HG03469 (cell line): Measurements from ENCODE around the gene FAM98C.
"Not testable (repeated sequence)": the region's sequence is repeated elsewhere in the genome, so short reads cannot be mapped to it uniquely, and the experiment has no call there.

Source experiments
- ATAC-seq: cut with Tn5 transposase; IDR thresholded peaks from one replicate; pipeline ENCODE4 v1.9.1; 2021; ENCODE audit warnings: mild to moderate bottlenecking, moderate library complexity, moderate number of reproducible peaks; ENCODE audit not compliant: unreplicated experiment

FAM98C gene

DNA sequence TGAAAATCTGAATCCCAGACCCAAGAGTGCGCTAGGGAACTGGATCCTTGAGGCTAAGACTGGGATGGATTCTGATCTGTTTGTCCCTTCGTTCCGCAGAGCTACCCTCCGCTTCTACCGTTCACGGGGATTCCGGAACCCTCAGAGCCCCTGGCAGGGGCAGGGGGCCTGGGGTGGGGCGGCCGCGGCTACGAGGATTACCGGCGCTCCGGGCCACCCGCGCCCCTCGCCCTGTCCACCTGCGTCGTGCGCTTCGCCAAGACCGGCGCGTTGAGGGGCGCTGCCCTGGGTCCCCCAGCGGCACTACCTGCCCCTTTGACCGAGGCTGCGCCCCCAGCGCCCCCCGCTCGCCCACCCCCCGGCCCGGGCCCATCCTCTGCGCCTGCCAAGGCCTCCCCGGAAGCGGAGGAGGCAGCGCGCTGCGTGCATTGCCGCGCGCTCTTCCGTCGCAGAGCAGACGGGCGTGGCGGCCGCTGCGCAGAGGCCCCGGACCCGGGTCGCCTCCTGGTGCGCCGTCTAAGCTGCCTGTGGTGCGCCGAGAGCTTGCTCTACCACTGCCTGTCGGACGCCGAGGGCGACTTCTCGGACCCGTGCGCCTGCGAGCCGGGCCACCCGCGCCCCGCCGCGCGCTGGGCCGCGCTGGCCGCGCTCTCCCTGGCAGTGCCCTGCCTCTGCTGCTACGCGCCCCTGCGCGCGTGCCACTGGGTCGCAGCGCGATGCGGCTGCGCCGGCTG lies 7.3 kb upstream of the FAM98C start:
- ATAC-seq: no peak

GRCh38 chr19:38399081-38399480 lies 3.8 kb upstream of the FAM98C start:
- no peak for ATAC-seq

- ATAC-seq: no peak
Observed at GRCh38 chr19:38399537-38399936, 3.4 kb upstream of the FAM98C start.

DNA sequence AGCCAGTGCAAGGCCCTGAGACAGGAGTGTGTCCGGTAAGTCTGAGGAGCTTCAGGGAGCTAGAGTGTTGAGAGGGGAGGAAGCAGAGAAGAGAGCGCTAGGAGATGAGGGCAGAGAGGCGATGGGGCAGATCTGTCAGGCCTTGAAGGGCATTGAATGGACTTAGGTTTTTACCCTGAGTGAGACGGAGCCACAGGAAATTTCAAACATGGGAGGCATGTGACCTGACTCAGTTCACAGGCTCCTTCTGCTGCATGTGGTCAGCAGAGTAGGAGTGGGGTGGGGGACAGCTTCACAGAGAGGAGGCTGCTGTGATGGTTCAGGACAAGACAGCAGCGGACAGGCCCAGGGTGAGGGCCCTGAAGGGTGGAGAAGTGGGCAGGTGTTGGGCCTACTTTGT lies 2.5 kb upstream of the FAM98C start:
- no peak for ATAC-seq

GRCh38 chr19:38401148-38401547 lies 1.7 kb upstream of the FAM98C start:
- no peak for ATAC-seq

- ATAC-seq: no peak
Observed at GRCh38 chr19:38402623-38402966, 298 bp upstream of the FAM98C start.

- ATAC-seq: no peak
Observed at GRCh38 chr19:38404858-38405257, 2.0 kb downstream of the FAM98C start.

DNA sequence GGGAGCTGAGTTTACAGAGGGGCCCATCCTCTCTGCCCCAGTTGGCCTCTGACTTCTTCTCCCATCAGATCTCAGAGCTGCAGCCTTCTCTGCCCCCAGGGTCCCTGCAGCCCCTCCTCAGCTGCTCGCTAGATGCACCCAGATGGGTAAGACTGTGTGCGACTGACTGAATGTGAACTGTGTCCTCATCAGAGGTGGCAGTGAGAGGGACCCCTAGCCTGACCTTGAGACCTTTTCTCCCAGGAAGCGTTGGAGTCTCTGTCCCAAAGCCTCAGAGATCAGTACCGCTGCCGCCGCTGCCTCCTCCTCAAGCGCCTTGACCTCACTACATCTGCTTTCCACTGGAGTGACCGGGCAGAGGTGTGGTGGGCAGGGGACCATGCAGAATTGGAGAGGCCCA lies 2.4 kb downstream of the FAM98C start:
- no peak for ATAC-seq

- no peak for ATAC-seq
Observed at GRCh38 chr19:38409631-38410133, 6.8 kb downstream of the FAM98C start.

- not testable (repeated sequence) for ATAC-seq
Observed at GRCh38 chr19:38410407-38410806, 7.5 kb downstream of the FAM98C start.

GRCh38 chr19:38411041-38411712 lies 8.3 kb downstream of the FAM98C start:
- ATAC-seq: no peak

GRCh38 chr19:38411898-38412297 lies 9.0 kb downstream of the FAM98C start:
- ATAC-seq: not testable (repeated sequence)

- ATAC-seq: no peak
Observed at GRCh38 chr19:38412491-38412890, 9.6 kb downstream of the FAM98C start.

DNA sequence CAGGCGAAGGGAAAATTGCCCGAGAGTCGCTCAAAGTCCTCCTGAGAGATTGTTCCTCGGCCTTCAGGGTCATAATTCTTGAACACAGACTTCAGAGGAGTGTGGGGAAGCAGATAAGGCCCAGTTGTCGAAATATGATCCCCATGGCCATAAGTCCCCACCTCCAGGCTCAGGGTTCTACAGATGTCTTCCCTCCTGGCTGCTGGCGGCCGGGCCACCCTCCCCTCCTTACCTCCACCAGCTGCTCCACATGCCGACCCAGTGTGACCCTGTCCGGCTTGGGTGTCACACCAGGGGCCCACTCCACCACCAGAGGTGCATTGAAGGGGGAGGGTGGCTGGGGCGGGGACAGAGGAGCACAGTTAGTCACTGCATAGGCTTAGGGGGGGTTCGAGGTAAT lies 10.1 kb downstream of the FAM98C start:
- ATAC-seq: no peak

DNA sequence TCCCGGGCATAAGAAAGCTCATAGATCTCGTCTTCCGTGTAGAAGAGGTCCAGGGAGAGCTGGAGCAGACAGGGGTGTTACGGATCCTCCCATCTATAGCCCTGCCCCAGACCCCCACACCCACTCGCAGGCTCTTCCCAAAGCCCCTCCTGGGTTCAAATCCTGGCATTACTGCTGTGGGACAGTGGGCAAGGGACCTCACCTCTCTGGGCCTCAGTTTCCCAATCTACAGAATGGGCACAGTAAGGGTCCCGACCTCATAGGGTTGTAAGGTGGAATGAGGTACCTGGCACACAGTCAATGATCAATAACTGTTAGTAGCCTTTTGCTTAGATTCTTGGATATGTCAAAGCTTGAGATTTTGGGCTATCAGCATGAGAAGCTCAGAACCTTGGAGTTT lies 10.5 kb downstream of the FAM98C start:
- ATAC-seq: no peak

DNA sequence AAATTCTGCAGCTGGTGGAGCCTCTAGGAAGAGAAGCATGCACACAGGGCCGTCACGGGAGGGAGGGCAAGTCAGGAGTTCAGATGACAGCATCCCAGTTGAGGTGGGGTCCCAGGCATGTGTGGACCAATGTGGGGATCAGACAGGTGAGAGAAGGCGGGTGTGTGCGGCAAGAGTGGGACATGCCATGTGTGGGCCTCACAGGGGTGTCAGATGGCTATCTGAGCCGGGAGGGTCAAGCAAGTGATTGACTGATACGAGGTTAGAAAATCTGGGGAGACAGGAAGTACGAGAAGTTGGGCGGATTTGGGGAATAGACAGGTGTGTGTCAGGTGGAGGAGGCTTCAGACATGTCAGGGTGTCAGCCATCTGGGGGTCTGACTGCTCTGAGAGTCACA lies 14.3 kb downstream of the FAM98C start:
- ATAC-seq: no peak

DNA sequence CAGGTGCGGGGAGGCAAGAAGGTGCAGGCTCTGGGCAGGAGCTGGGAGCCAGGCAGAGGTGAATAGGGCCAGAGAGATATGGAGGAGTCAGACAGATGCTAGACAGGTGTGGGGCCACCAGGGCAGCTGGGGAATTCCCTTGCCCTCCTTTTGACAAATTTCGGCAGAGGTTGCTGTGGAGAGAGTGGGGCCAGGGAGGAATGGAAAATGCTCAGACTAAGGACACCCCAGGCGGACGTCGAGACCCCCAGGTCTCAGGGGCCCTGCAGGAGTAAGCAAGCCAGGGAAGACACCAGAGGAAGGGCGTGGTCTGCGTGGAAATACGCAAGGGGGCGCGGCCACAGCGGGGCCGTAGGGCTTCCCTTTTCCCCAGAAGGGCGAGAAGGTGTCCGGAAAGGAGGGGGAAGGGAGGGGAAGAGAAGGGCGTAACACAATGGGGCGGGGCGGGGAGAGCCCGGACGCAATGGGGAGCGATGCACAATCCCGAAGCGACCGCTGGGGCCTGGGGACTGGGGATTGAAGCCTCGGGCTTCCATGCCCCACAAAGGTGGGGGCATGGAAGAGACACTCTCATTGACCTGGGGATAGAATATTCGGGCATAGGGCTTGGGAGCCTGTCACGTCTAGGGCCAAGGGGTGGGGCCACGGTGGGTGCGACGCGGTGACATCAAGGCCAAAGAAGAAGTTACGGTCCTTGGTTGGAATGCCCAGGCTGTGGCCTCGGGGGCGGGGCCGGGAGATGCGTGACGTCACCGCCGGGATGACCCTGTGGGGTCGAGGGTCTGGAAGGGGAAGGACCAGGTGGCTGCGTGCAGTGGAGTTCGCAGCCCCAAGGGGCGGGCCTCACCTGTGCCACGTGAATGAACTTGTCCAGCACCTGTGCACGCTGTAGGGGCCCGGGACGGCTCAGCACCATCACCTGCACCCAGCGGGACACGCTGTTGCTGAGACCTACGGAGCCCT lies 14.9 kb downstream of the FAM98C start:
- no peak for ATAC-seq

DNA sequence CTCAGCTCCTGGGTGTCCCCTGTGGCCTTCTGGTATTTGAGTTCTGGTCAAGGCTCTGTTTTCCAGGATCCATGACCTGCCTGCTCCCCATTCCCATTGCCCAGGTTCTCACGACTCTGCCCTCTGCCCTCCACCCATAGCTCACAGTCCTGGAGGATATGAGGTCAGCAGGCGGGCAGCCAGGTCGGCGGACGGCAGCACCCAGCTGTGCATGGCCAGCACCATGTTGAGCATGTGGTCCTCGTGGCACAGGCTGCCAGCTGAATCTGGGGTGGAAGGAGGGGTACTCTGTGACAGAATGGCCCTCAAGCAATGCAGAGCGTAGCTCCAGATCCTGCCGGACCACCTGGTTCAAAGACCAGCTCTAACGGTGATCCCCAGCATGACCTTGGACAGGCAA lies 18.0 kb downstream of the FAM98C start:
- ATAC-seq: no peak

- ATAC-seq: no peak
Observed at GRCh38 chr19:38421856-38422255, 19.0 kb downstream of the FAM98C start.

DNA sequence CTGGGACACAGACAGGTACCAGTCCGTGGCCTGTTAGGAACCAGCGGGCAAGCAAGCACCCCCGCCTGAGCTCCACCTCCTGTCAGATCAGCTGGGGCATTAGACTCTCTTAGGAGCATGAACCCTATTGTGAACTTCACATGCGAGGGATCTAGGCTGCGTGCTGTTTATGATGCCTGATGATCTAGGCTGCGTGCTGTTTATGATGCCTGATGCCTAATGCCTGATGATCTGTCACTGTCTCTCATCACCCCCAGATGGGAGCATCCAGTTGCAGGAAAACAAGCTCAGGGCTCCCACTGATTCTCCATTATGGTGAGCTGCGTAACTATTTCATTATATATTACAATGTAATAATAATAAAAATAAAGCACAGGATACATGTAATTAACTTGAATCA lies 19.5 kb downstream of the FAM98C start:
- ATAC-seq: no peak

- ATAC-seq: no peak
Observed at GRCh38 chr19:38424272-38424671, 21.4 kb downstream of the FAM98C start.
